Measurements from ENCODE around the gene HSPG2. TPM values are rescaled to one million over a fixed set of nuclear protein-coding genes. Genes with fewer than 3 reads are reported as not detected.

The HSPG2 gene
- total RNA-seq, 1 experiment from 2014 or later, result 171 TPM

- CTCF ChIA-PET, result no interaction called here
- intact Hi-C loops (cut with micrococcal nuclease; ENCODE audit: unreplicated experiment) (no loop called here), in situ Hi-C loops (cut with HindIII; ENCODE audit: low pct_unique_long_range_greater_than_20kb, low sequenced_read_pairs) (no loop called here)
- no peak overlapping the region for H3K27ac ChIP-seq (ENCODE audit: low read length)
- no TSS peak for BruUV-seq (replicated peaks)
- 0 out of 2 replicates have a peak, but pooled peaks cover 5% of the 10 kb centered on the region for H3K36me3 ChIP-seq (ENCODE audit: control insufficient read depth, insufficient read depth, low read length)
- H3K9me3 ChIP-seq (ENCODE audit: control insufficient read depth, insufficient read depth, low read depth, low read length), result no peaks in the 10 kb centered on the region
- H3K4me3 ChIP-seq (ENCODE audit: low read depth in 2 of 2, low read length in 2 of 2), result no peak overlapping the region
- ATAC-seq, result no peak
- no peaks in the 10 kb centered on the region for H3K27me3 ChIP-seq (ENCODE audit: control insufficient read depth, insufficient read depth, low read length)
- DNase-seq (ENCODE audit: low read depth, low spot score), result no peak
- no peaks in the 10 kb centered on the region for H3K4me1 ChIP-seq (ENCODE audit: control insufficient read depth, insufficient read depth, low read length)
- TF ChIP-seq SIN3A (IDR thresholded peaks at IDR 0.05; ENCODE audit: borderline replicate concordance, insufficient read depth, low read depth, low read length), result no peak
- no peak for TF ChIP-seq TCF7L2 (IDR thresholded peaks at IDR 0.05; ENCODE audit: low read depth, low read length)
- no peak for TF ChIP-seq CTCF (IDR thresholded peaks at IDR 0.05)
- TF ChIP-seq POLR2AphosphoS5 (IDR thresholded peaks at IDR 0.05; ENCODE audit: low read depth, low read length), result no peak
- TF ChIP-seq, protein P1, sequence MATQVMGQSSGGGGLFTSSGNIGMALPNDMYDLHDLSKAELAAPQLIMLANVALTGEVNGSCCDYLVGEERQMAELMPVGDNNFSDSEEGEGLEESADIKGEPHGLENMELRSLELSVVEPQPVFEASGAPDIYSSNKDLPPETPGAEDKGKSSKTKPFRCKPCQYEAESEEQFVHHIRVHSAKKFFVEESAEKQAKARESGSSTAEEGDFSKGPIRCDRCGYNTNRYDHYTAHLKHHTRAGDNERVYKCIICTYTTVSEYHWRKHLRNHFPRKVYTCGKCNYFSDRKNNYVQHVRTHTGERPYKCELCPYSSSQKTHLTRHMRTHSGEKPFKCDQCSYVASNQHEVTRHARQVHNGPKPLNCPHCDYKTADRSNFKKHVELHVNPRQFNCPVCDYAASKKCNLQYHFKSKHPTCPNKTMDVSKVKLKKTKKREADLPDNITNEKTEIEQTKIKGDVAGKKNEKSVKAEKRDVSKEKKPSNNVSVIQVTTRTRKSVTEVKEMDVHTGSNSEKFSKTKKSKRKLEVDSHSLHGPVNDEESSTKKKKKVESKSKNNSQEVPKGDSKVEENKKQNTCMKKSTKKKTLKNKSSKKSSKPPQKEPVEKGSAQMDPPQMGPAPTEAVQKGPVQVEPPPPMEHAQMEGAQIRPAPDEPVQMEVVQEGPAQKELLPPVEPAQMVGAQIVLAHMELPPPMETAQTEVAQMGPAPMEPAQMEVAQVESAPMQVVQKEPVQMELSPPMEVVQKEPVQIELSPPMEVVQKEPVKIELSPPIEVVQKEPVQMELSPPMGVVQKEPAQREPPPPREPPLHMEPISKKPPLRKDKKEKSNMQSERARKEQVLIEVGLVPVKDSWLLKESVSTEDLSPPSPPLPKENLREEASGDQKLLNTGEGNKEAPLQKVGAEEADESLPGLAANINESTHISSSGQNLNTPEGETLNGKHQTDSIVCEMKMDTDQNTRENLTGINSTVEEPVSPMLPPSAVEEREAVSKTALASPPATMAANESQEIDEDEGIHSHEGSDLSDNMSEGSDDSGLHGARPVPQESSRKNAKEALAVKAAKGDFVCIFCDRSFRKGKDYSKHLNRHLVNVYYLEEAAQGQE (IDR thresholded peaks at IDR 0.05; ENCODE audit: insufficient read depth in 1 of 2, low read depth in 2 of 2, low read length in 1 of 2), result no peak
- POLR2A ChIA-PET, result no interaction called here
Measured at GRCh38 chr1:21836729-21837128, 100.4 kb downstream of the HSPG2 start.

GRCh38 chr1:21836010-21836409, 101.1 kb downstream of the HSPG2 start:
- Histone ChIP-seq H3K4me3 (ENCODE audit: low read depth in 2 of 2, low read length in 2 of 2) (no peak overlapping the region), H3K27me3 (ENCODE audit: control insufficient read depth, insufficient read depth, low read length) (no peaks in the 10 kb centered on the region), H3K9me3 (ENCODE audit: control insufficient read depth, insufficient read depth, low read depth, low read length) (no peaks in the 10 kb centered on the region), H3K4me1 (ENCODE audit: control insufficient read depth, insufficient read depth, low read length) (no peaks in the 10 kb centered on the region), H3K36me3 (ENCODE audit: control insufficient read depth, insufficient read depth, low read length) (0 out of 2 replicates have a peak, but pooled peaks cover 5% of the 10 kb centered on the region), H3K27ac (ENCODE audit: low read length) (no peak overlapping the region)
- ChIA-PET POLR2A (no interaction called here), CTCF (no interaction called here)
- intact Hi-C loops (cut with micrococcal nuclease; ENCODE audit: unreplicated experiment), result no loop called here
- BruUV-seq (replicated peaks), result no TSS peak
- in situ Hi-C loops (cut with HindIII; ENCODE audit: low pct_unique_long_range_greater_than_20kb, low sequenced_read_pairs), result no loop called here
- DNase-seq (ENCODE audit: low read depth, low spot score) (no peak), ATAC-seq (no peak)
- TF ChIP-seq POLR2AphosphoS5 (IDR thresholded peaks at IDR 0.05; ENCODE audit: low read depth, low read length) (no peak), TCF7L2 (IDR thresholded peaks at IDR 0.05; ENCODE audit: low read depth, low read length) (no peak), SIN3A (IDR thresholded peaks at IDR 0.05; ENCODE audit: borderline replicate concordance, insufficient read depth, low read depth, low read length) (no peak), CTCF (IDR thresholded peaks at IDR 0.05) (no peak)
- TF ChIP-seq, protein P1 (IDR thresholded peaks at IDR 0.05; ENCODE audit: insufficient read depth in 1 of 2, low read depth in 2 of 2, low read length in 1 of 2), result no peak

All from Panc1 (cell line).